ENCODE data around the gene EXD2.
"Not testable (repeated sequence)": the region's sequence is repeated elsewhere in the genome, so short reads cannot be mapped to it uniquely, and the experiment has no call there.

EXD2 gene

DNA sequence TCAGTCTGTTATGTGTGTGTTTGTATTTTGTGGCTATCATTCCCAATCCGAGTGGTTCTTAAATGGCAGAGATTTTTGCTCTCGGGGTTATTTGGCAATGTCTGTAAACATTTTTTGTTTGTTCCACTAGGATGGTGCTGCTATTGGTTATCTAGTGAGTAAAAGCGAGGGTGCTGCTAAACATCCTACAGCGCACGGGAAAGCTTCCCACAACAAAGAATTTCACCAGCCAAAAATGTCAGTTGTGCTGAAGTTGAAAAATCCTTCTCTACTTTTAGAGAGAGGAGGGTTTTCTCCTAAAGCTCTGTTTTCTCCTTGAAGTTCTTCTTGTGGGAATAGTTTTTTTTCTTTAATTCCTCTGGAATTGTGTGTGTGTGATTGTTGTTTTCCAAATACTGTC, 2.4 kb downstream of the EXD2 start:
- DNase-seq (ENCODE audit: low read depth in 2 of 2) = no peak

DNA sequence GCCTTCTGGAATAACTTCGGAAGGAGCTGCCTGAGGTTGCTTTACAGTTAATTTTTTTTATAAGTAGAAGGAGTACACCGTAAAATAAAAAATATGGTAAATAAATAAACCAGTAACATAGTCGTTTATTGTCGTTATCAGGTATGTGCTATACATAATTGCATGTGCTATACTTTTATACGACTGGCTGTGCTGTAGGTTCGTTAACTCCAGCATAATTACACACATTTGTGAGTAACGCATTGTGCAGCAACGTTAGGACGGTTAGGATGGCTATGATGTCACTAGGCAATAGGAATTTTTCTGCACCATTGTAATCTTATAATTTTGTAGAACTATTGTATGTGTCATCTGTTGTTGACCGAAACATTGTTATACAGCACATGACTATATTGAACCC, 8.5 kb downstream of the EXD2 start:
- DNase-seq (ENCODE audit: low read depth in 2 of 2) = no peak

DNA sequence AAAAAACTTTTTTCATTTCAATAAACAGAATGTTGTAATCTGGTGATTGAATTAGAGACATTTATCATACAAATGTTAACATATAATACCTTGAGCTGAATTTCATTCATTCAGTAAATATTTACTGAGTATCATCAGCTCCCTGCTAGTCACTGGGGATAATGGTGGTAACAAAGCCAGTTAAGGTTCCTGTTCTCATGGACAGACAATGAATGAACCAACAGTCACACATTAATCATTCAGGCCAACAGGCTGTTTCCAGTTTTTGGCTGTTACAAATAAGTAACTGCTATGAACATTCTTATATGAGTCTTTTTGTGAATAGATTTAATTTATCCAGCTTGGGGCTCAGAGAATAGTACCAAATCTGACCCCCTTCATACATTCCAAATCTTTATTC, 13.5 kb downstream of the EXD2 start:
- DNase-seq (ENCODE audit: low read depth in 2 of 2) = no peak

DNA sequence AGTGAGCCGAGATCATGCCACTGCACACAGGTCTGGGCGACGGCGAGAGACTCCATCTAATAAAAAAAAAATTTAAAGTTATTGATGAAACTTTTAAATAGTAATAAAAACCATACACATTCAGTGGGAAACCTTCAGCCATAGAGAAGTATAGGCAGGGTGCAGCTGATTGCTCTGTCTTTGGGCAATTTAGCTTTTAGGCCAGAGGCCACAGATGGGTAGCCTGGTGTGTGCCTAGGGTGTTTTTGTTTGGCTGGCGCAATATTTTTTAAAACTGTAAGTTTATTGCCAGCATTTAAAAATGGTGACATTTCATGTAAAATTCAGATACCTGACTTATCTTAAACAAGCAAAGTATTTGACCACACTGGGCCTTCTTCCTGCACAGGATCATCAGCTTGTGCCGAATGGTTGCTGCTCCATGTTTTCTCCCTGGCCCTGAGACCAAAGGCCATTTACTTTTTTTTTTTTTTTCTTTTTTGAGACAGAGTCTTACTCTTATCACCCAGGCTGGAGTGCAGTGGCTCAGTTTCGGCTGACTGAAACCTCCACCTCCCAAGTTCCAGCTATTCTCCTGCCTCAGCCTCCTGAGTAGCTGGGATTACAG, 16.2 kb downstream of the EXD2 start:
- DNase-seq (ENCODE audit: low read depth in 2 of 2) = no peak

DNA sequence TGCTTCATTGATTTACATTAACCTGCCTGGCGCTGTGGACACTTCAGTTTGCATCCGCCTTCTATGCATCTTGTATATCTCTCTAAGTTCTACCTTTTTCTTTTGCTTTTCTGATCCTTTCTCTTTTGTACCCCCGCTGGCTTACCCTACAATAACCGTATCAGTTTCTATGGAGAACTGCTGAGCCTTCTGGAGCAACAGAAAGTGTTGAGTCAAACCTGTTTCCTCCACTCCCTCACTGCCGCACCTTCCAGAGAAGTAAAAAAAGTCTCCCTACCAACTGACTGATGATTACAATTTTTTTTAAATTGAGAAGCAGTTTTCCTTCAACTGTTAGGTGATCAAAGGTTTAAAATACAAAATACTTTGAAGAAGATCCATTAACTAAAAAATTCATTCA, 17.4 kb downstream of the EXD2 start:
- DNase-seq (ENCODE audit: low read depth in 2 of 2) = no peak

DNA sequence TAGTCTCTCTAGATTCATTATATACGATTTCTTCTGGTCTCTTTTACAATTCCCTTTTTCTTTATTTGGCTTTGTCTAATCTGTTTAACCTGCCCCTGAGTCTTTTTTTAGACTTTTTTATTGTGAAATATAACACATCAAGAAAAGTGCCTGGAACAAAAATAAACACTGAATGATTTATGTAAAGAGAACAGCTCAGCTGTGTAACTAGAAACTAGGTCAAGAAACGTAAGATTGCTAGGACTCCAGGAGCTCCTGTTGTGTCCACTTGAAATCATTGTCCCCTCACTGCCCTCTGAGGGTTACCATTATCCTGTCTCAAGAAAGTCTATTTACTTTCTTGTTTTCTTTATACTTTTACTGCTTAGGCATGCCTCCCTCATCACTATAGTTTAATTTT, 23.1 kb downstream of the EXD2 start:
- DNase-seq (ENCODE audit: low read depth in 2 of 2) = no peak

DNA sequence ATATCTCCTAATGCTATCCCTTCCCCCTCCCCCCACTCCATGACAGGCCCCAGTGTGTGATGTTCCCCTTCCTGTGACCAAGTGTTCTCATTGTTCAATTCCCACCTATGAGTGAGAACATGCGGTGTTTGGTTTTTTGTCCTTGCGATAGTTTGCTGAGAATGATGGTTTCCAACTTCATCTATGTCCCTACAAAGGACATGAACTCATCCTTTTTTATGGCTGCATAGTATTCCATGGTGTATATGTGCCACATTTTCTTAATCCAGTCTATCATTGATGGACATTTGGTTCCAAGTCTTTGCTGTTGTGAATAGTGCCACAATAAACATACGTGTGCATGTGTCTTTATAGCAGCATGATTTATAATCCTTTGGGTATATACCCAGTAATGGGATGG, 26.4 kb downstream of the EXD2 start:
- DNase-seq (ENCODE audit: low read depth in 2 of 2) = not testable (repeated sequence)

DNA sequence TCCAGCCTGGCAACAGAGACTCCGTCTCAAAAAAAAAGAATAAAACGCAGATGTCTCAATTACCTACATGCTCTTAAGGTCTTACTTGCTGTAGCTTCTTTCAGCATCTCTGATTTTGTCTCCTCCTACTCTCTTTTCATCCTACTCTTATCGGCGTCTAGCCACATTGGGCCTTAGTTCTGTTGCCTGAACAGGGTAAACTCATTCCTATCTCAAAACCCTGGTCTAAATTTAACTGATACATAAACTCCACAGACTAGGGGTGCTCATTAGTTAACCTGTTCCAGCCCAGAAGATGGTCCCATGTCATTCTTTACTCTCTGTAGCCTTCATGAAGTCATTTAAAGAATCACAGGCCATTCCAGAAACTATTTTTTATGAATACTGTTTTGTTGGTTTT, 33.6 kb downstream of the EXD2 start:
- DNase-seq (ENCODE audit: low read depth in 2 of 2) = no peak

DNA sequence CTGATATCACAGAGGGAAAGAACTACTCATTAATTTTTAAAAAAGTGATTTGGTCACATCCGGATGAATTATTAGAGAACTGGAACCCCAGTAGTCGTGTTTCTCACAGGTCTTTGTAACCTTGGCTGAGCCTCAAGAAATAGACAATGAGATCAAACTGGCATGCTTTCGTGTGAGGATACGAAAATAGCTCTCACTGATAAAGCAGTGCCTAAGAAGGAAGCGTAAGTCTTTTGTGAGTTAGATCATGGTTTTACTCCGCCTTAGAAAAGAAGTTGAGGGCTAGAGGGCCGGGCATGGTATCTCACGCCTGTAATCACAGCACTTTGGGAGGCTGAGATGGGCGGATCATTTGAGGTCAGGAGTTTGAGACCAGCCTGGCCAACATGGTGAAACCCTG, 34.9 kb downstream of the EXD2 start:
- DNase-seq (ENCODE audit: low read depth in 2 of 2) = no peak

DNA sequence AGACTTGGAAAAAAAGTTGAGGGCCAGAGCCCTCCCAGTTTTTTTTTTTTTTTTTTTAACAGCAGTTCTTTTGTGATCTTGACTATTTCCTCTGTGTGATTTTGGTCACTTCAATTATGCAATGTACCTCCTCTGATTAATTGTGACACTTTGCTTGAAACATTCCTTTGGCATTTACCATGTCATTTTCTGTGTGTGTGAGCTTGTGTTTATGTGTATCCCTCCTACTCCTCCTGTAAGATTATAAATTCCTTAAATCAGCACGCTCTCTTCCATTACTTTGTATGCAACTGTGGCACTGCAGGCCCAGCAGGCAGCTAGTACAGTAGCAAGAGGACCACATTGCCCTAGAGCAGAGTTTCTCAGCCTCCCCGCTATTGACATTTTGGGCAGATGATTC, 35.4 kb downstream of the EXD2 start:
- DNase-seq (ENCODE audit: low read depth in 2 of 2) = no peak

DNA sequence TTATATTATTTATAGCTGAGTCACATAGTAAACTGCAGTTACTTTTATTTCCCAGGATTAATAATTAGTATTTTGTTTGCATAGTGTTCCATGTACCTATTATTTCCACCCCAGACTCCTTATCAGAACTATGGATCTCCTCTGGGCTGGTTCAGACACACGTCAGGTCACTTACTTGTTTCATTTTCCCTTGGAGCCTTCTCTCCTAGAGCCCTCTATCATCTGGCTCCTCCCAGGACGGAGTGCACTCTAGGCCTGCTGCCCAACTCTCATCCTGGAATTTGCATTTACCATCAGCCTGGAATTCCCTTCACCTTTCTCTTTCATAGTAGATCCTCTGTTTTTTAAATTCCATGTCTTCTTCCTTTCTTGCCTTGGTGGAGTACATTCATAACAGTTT, 40.2 kb downstream of the EXD2 start:
- no peak for DNase-seq (ENCODE audit: low read depth in 2 of 2)

DNA sequence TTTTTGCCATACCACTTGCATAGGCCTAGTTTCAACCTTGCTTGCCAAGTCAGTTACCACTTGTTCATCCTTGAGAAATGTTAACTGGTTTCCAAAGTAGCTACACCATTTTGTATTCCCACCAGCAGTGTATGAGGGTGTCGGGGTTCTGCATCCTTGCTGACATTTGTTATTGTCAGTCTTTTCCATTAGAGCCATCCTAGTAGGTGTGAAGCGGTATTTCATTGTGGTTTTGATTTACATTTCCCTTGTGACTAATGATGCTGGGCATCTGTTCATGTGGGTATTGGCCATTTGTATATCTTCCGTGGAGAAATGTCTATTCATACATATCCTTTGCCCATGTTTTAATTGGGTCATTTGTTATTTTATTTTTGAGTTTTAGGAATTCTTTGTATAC, 41.1 kb downstream of the EXD2 start:
- no peak for DNase-seq (ENCODE audit: low read depth in 2 of 2)

DNA sequence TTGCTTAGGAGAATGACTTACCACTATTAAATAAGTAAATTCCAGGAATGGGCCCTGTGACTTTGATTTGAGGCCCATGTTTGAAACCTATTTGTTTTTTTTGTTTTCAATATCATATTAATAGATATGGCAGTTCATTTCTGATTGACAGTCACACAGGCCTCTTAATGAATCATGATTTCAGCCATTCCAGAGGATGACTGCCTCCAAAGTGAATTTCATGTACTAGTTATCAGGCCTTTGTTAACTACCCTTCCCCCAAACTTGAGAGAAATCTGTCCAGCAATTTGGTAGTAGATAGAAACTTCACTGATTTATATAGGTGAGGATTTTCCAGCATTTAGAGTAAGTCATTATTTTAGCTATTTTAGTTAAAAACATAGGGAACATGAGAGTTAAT, 42.8 kb downstream of the EXD2 start:
- no peak for DNase-seq (ENCODE audit: low read depth in 2 of 2)

DNA sequence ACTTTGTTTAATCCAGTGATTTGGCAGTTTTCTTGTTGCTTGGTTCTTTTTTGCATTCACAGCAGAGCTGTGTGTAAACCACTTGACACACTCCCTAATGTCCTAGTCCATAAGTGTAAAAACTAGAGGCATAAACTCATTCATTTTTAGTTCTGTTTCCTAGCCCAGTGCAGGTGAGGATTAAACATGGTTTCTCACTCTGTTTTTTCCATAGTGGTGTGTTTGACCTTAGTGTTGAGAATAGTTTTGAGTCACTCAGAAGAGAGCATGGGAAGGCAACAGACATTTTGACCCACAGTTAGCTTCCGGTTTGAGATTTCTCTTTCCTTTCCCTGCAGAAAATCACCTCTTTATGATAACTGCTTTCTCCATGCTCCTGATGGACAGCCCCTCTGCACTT, 44.4 kb downstream of the EXD2 start:
- DNase-seq (ENCODE audit: low read depth in 2 of 2) = no peak

DNA sequence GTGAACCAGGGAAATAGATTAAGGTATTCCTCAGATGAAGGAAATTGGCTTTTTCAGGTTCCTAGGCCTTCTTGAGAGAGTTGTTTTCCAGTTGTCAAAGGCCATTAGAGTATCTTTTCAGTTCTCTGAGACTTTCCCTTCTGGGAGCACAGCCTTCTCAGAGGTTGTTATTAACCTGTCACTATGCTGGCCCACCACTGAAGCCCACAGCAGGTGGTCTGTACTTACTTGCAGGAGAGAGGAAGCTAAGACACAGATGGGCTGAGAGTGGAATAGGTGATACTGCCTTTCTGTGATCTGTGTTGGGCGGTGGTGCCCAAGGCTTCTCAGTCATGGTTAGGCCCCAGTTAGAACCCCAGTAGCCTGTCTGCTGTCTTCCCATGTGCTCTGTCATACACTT, 45.8 kb downstream of the EXD2 start:
- DNase-seq (ENCODE audit: low read depth in 2 of 2) = no peak

DNA sequence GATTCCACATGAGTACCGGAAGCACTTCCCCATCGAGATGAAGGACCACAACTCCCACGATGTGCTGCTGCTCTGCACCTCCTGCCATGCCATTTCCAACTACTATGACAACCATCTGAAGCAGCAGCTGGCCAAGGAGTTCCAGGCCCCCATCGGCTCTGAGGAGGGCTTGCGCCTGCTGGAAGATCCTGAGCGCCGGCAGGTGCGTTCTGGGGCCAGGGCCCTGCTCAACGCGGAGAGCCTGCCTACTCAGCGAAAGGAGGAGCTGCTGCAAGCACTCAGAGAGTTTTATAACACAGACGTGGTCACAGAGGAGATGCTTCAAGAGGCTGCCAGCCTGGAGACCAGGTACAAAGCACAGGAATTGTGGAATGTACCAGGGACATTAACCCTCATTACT, 46.3 kb downstream of the EXD2 start:
- DNase-seq (ENCODE audit: low read depth in 2 of 2) = no peak

DNA sequence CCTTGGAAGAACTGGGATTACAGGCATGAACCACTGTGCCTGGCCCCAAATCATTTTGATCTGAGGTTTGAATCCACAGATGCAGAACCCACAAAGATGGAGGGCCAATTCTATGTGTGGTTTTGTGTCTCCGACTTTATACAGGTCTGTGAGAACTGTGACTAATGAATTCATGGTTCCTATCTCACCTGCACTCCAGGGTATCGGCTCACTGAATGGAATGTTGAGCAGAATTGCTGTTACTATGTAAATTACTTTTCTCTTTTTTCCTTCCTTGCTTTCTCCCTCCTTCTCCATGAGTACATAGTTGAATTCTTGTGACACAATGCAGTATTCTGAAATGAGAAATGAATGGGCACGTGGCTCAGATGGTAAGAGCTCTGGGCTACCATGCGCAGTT, 47.6 kb downstream of the EXD2 start:
- no peak for DNase-seq (ENCODE audit: low read depth in 2 of 2)

DNA sequence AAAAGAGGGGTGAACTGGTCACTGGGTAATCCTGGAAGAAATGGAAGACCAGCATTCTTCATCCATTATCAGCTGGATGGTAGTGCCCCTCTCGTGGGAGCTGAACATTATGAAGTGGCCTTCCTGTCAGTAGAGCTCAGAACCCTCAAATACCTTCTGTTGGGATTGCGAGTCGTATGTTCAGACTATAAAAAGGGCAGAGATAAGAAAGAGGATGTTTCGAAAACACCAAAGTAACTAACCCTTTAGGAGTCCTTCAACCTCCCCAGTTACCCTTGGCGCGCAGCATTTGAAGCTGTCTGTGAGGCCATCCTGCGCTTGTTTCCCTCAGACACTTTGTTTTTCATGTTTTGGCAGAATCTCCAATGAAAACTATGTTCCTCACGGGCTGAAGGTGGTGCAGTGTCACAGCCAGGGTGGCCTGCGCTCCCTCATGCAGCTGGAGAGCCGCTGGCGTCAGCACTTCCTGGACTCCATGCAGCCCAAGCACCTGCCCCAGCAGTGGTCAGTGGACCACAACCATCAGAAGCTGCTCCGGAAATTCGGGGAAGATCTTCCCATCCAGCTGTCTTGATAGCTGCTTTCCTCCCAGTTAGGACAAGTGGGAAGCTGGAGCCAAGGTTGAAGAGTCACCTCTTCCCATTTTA, 49.4 kb downstream of the EXD2 start:
- no peak for DNase-seq (ENCODE audit: low read depth in 2 of 2)

DNA sequence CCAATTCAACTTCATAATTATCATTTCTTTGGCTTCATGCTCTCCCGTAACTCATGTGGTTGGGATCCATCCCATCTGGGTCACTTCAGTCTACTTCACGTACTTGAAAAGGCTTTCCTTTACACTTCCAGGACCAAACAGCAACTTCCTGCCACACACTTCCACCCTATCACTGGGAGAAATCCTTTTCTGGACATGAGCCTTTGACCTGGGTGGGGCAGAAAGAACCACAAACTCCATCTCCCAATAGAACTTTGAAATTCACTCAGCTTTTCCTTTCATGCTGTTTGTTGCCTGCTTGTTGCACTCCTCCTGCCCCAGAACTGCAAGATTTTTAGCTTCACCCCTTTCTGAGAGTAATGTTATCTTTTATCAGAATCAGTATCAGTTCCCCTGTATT, 50.3 kb downstream of the EXD2 start:
- no peak for DNase-seq (ENCODE audit: low read depth in 2 of 2)

DNA sequence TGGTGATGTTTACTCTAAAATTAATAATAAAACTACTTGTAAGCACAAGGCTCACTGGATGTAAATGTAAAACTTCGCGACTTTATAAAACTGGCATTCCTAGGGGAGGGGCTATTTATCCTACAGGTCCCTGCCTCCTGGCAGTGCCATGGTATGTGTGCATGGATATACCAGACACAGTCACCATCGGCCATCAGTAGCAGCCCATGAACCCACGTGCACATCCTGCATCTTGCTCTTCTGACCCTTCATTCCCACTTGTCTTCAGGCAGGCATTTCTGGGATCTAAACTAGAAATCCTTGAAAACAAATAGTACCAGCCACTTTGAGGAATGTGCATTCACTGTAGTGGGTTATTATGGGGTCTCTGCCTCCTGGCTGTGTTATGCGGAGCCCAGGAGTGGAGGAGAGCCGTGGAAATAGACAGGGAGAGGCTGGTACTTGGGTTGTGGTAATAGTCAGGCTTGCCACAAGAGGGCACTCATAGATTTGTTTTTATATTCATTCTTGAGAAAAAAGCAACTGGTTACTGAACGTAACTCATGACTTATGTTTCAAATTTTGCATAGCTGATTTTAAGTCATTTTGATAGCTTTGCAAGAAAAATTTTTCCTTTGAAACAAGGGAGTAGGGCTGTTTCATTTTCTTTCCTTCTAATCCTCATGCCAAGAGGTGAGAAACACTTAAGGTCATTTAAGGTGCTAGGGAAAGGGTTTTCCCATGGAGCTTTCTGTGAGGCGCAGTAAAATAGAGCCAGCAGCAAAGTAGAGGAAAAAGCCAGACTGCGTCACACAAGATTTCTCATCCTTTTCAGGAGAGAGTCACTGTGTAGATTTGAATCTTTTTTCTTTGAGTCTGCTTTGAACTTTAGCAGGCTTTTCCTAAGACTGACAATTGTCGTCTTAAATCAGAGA, 51.3 kb downstream of the EXD2 start:
- peak; percentile 1 to 22 for DNase-seq (ENCODE audit: low read depth in 2 of 2)

DNA sequence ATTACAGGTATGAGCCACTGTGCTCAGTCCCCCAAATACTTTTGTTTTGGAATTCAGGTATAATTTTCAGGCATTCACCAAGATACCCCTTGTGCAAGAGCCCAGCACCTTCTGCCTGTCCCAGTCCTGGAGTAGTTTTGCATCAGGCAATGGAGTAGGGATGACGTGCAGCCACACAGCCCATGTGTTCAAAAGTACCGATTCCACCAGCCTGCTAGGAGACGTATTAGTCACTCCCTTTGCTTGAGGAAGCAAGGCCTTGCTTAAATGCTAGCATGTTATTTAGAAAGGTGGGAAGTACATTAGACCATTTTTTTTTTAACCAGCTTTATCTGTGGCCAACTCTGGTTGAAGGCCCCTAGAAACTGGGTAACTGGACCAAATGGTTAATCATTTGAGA, 53.6 kb downstream of the EXD2 start:
- no peak for DNase-seq (ENCODE audit: low read depth in 2 of 2)

DNA sequence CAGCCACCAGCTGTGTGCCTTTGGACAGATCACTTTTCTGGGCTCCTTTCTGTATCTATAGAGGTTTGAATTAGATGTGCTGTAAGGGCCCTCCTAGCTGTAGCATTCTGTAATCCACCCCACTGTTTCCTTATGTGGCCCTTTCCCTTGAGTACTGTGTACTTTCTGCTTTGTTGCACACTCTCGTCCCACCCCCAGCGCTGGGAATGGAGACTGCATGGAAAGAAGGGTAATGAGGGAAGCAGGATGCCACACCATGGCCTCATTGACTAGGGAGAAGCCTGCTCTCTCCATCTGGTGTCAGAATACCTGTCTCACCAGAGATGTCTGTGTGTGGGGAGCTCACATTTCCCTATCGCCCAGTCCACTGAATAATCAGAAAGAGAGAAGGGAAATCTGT, 55.0 kb downstream of the EXD2 start:
- no peak for DNase-seq (ENCODE audit: low read depth in 2 of 2)

Data from stimulated activated CD8-positive, alpha-beta memory T cell treated with anti-CD3 and anti-CD28 coated beads, Interleukin-7, amount 100 ng/mL, for 1 hour (primary cell).